ENCODE results near the gene ANO9.

GRCh38 chr11:487571-488021, 45.8 kb upstream of the ANO9 start:
- TF ChIP-seq CTCF (conservative IDR thresholded peaks at IDR 0.05 in 1 of 2, IDR thresholded peaks at IDR 0.05 in 1 of 2; ENCODE audit: extremely low read depth in 1 of 2, insufficient read depth in 1 of 2, low read depth in 1 of 2, low read length in 2 of 2) (no peak), EZH2 (IDR thresholded peaks at IDR 0.05; ENCODE audit: borderline replicate concordance, low read length) (no peak)

Measured in mammary epithelial cell (primary cell).